Gastrocnemius medialis (tissue), 4 donors: ENCODE data around the gene SPRR2G.
"Not testable (repeated sequence)": the region's sequence is repeated elsewhere in the genome, so short reads cannot be mapped to it uniquely, and the experiment has no call there.

ENCODE experiments used
- CTCF ChIP-seq, 5 experiments: fragments of 450-650 bp in 3 of 5; fragments of 200-600 bp in 2 of 5; sonication (generic) in 2 of 5; IDR thresholded peaks in 4 of 5; conservative IDR thresholded peaks in 1 of 5; 1 replicate in 4 of 5; 2 replicates in 1 of 5; pipeline ENCODE4 v1.5.1; 2016 to 2019; ENCODE audit warnings: antibody characterized with exemption in 5 of 5, mild to moderate bottlenecking in 3 of 5, moderate library complexity in 3 of 5
- POLR2A ChIP-seq, 2 donors: fragments of 450-650 bp; IDR thresholded peaks; one replicate each; pipeline ENCODE4 v1.6.1; 2017; ENCODE audit warnings: antibody characterized with exemption in 2 of 2, mild to moderate bottlenecking in 2 of 2, moderate library complexity in 2 of 2

DNA sequence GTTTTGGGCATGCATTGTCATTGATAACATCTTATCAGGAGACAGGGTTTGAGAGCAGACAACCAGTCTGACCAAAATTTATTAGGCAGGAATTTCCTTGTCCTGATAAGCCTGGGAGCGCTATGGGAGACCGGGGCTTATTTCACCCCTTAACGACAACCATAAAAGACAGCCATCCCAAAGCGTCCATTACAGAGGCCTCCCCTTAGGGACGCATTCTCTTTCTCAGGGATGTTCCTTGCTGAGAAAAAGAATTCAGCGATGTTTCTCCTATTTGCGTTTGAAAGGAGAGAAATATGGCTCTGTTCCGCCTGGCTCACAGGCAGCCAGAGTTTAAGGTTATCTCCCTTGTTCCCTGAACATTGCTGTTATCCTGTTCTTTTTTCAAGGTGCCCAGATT lies 26.9 kb downstream of the SPRR2G start:
- TF ChIP-seq CTCF (IDR thresholded peaks at IDR 0.05 in 4 of 5, conservative IDR thresholded peaks at IDR 0.05 in 1 of 5); POLR2A (IDR thresholded peaks at IDR 0.05): not testable (repeated sequence)
